ENCODE results near the gene SSNA1. TPM values are rescaled to one million over a fixed set of nuclear protein-coding genes. Genes with fewer than 3 reads are reported as not detected.

SSNA1 gene
- total RNA-seq, 1 experiment from 2014 or later, result 184 TPM

DNA sequence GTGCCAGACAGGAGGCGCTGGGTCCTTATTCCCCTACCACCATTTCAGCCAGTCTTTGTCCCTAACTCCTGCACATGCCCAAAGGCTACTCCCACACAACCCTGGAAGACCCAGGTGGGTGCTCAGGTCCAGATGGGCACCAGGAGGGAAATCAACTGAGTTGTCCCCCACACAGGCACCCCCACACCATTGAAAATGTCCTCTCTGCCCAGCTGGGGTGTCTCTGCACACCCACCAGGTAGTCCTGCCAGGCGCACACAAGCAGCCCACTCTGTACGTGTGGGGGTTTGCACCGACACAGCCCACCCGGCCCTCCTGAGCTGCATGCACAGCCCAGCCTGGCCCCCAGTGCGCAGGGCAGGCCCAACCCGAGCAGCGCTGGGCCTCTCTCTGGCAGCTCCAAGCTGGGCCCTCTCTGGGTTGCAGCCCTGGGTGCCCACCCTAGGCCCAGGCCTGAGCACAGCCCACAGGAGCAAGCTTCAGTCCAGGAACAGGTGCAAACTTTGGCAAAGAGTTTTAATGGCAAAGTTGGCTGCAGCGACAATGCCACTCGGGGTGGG, 31.4 kb downstream of the SSNA1 start:
- DNase-seq (ENCODE audit: low spot score), result no peak

- no peak for DNase-seq (ENCODE audit: low spot score)
Measured at GRCh38 chr9:137220317-137221094, 32.0 kb downstream of the SSNA1 start.

DNA sequence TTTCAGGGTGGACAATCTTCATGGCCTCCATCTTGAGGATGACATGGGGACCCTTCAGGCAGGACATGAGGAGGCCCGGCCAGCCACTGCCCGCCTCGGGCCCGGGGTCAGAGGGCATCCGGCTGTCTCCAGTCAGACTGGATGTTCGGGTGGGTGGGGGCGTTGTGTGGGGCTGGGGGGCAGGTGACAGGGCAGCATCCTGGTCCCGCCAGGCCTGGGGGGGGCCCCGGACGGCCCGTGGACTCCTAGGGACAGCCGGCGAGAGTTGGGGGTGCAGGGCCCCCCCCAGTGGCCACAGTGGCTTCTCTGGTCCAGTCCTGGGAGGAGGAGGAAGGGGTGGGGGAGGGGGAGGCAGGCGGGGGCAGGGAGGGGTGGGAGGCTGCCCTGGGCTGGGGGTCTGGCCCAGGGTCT, 32.6 kb downstream of the SSNA1 start:
- no peak for DNase-seq (ENCODE audit: low spot score)

GRCh38 chr9:137221506-137222111, 33.1 kb downstream of the SSNA1 start:
- no peak for DNase-seq (ENCODE audit: low spot score)

- no peak for DNase-seq (ENCODE audit: low spot score)
Measured at GRCh38 chr9:137222190-137223077, 34.0 kb downstream of the SSNA1 start, which contains the start of gene RNF208. Gene RNF208 (minus strand): TSS chr9:137222240. CDS start chr9:137221212, 1,028 bp downstream.

DNA sequence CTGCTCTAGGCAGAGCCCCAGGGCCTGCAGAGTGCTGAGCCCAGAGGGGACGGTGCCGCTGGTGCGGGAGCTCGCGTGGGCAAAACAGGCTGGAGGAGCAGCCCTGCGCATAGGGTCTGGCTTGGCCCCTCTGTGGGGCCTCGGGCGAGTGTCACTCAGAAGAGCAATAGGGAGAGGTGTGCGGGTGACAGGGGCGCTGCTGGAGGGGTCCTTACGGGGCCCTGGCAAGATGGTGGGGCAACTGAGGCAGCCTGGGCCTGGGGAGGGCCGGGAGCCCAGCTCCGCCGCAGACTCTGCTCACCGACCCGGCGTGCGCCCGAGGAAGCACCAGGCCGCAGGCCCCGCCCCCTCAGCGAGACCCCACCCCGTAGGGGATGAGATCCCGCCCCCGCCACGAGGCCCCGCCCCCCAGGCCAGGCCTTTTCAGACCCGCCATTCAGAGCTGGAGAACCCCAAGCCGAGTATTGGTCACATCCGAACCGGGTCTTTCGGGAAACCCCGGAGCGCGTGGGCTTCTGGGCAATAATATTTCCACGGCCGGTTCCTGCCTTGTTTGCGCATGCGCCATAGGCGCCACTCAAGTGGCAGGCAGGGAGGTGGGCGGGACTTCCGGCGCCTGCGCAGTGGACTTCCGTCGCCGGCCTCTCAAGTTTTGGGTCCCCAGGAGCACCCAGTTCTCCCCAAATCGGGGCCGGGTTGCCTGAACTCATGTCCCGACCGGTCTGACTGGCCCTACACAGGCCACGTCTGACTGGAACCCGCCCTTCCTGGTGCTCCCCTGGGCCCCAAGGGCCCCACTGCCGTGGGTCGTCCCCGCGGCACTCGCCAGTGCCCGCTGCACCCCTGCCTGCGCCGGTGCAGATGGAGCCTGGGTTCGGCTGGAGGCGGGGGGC, 34.8 kb downstream of the SSNA1 start:
- peak; percentile 98 for DNase-seq (ENCODE audit: low spot score)

DNA sequence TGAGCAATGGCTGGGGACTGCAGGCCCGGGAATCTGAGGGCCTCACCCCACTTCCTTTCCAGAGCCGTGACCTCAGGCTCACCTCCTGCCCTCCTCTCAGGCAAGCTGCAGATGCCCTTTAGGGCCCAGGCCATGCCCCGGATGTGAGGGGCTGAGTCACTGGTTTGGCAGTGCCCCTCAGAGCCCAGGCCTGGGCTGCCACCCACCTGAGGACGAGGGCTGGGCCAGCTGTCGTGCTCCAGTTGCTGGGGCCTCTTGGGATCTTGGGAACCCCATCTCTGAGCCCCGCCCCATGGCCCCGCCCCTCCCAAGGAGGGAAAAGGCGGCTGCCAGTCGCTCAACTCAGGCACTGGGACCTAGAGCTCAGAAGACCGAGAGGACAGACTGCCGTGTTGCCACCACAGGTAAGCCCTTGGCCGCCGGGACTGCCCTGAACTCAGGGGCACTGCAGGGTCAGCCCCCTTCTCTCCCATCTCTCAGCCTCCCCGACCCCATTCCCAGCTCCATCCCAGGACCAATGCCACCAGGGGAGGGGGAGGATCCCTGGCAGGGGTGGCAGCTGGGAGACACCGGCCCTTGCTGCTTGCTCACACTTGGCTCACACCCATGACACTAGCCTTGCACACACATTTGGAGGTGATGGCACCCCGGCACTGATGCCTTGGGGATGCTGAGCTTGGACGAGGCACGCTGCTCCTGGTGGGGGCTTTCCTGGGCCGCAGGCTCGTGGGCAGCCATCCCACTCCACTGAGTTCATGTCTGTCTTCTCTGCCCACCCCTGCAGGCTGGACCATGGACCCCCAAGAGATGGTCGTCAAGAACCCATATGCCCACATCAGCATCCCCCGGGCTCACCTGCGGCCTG, 36.6 kb downstream of the SSNA1 start, which contains the start of gene CYSRT1:
CYSRT1 (plus strand) TSS at position 345 of the 865 bp plus-strand sequence; CDS start at position 793, 448 bp downstream.
- DNase-seq (ENCODE audit: low spot score), result no peak

- no peak for DNase-seq (ENCODE audit: low spot score)
Measured at GRCh38 chr9:137225699-137226331, 37.3 kb downstream of the SSNA1 start.

GRCh38 chr9:137226338-137227053, 38.0 kb downstream of the SSNA1 start:
- no peak for DNase-seq (ENCODE audit: low spot score)

- DNase-seq (ENCODE audit: low spot score), result peak; percentile 97
Measured at GRCh38 chr9:137227054-137227852, 38.8 kb downstream of the SSNA1 start, which contains the start of gene RNF224. Gene RNF224 (plus strand): TSS chr9:137227502. CDS start chr9:137228336, 834 bp downstream.

GRCh38 chr9:137227853-137228505, 39.5 kb downstream of the SSNA1 start:
- no peak for DNase-seq (ENCODE audit: low spot score)

DNA sequence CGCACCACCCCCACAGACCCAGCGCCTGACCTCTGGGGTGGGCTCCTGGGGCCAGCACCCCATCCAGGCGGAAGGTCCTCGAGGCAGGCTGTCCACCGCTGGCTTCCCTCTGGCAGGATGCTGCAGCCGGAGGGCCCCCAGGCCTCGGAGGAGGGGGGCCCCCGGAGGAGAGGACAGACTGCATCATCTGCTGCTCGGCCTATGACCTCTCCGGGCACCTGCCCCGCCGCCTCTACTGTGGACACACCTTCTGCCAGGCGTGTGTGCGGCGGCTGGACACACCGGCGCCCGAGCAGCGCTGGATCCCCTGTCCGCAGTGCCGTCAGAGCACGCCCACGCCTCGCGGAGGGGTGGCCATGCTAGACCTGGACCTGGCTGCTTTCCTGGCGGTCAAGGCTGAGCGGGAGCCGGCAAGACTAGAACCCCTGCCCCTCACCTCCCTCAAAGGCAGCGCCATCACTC, 40.1 kb downstream of the SSNA1 start:
- DNase-seq (ENCODE audit: low spot score), result no peak

GRCh38 chr9:137228968-137229896, 40.8 kb downstream of the SSNA1 start:
- DNase-seq (ENCODE audit: low spot score), result no peak

DNA sequence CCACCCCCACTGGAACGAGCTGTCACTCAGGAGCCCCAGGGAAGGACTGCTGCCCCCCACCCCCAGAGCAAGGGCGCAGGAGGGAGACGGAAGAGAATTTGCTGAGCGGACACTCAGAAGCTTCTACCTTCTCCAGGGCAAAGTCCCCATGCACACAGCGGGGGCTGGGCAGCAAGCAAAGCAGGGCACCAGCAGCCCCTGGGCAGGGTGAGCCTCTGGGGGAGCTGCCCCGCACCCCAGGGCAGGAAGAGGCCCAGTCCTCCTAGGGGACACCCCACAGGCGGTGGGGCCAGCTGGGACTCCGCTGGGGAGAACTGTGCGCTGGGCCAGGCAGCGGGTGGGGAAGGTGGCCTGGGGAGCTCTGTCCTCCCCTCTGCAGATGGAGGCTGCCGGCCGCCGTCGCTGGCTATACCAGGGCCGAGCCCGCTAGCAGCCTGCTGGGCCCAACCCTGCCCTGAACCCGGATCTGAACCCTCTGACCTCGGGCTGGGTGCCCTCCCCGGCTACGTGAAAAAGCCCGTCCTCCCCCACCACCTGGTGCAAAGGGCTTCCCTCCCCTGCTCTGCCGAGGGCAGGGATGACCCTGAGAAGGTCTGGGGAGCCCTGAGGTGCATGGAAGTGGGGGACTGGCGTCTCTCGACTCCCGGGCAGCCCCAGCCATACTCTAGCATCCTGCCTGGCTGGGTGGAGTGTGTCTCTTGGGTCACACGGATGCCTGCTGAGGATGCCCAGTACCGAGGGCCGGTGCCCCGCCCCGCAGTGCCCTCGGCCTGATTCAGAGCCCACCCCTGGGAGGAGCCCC, 41.6 kb downstream of the SSNA1 start:
- no peak for DNase-seq (ENCODE audit: low spot score)
